ENCODE results near the gene PTPRD. TPM values are rescaled to one million over a fixed set of nuclear protein-coding genes. Genes with fewer than 3 reads are reported as not detected.

The PTPRD gene
- total RNA-seq, 1 donor from 2014 or later, result 532 TPM

DNA sequence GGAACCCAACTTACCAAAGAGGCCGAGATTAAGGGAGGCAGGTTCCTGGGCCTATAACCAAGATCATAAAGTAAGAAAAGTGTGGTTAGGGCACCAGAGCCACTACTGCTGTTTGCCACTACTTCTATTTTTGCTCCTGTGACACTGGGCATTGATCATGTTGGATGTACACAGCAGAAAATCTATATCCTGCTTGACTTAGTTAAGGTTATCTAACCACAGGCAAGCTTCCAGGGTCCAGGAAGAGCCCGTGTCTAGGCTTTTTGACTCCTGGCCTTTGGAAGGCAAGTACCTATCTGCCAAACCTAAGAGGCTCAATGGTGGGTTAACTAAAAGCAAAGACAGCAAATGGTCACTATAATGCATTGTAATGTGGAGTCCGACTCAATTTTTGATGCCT is 2315.8 kb downstream of the PTPRD start:
- DNase-seq, result no peak
- Mint-ChIP-seq H3K27ac (ENCODE audit: unreplicated experiment) (no peak overlapping the region), H3K4me3 (ENCODE audit: unreplicated experiment) (no peak overlapping the region), H3K27me3 (ENCODE audit: unreplicated experiment) (no peaks in the 10 kb centered on the region), H3K4me1 (ENCODE audit: low read depth, unreplicated experiment) (no peaks in the 10 kb centered on the region), H3K9me3 (ENCODE audit: unreplicated experiment) (no peaks in the 10 kb centered on the region), H3K36me3 (ENCODE audit: unreplicated experiment) (no peaks in the 10 kb centered on the region)
- TF ChIP-seq, protein P1, sequence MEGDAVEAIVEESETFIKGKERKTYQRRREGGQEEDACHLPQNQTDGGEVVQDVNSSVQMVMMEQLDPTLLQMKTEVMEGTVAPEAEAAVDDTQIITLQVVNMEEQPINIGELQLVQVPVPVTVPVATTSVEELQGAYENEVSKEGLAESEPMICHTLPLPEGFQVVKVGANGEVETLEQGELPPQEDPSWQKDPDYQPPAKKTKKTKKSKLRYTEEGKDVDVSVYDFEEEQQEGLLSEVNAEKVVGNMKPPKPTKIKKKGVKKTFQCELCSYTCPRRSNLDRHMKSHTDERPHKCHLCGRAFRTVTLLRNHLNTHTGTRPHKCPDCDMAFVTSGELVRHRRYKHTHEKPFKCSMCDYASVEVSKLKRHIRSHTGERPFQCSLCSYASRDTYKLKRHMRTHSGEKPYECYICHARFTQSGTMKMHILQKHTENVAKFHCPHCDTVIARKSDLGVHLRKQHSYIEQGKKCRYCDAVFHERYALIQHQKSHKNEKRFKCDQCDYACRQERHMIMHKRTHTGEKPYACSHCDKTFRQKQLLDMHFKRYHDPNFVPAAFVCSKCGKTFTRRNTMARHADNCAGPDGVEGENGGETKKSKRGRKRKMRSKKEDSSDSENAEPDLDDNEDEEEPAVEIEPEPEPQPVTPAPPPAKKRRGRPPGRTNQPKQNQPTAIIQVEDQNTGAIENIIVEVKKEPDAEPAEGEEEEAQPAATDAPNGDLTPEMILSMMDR (IDR thresholded peaks at IDR 0.05; ENCODE audit: partially characterized antibody, unreplicated experiment), result no peak

DNA sequence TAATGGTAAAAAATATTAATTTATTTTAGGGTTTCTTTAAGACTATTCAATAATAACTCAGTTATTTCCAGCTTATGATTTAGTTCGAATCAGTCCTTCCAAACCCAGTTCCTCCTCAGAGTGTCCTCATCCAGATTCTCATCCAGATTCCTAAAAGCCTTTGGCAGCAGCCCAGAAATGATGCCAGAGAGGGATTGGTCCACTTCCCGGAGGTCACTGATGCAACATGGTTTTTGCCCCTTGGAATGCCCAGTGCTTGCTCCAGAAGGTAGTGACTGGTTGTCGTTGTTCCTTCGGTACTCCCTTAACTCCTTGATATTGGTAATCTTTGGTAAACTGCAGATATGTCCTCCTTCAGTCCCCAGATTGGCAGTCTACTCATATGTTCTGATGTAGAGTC is 2320.1 kb downstream of the PTPRD start:
- Mint-ChIP-seq H3K9me3 (ENCODE audit: unreplicated experiment) (no peaks in the 10 kb centered on the region), H3K4me3 (ENCODE audit: unreplicated experiment) (no peak overlapping the region), H3K27ac (ENCODE audit: unreplicated experiment) (no peak overlapping the region), H3K36me3 (ENCODE audit: unreplicated experiment) (no peaks in the 10 kb centered on the region), H3K27me3 (ENCODE audit: unreplicated experiment) (no peaks in the 10 kb centered on the region), H3K4me1 (ENCODE audit: low read depth, unreplicated experiment) (no peaks in the 10 kb centered on the region)
- no peak for DNase-seq
- TF ChIP-seq, protein P1 (IDR thresholded peaks at IDR 0.05; ENCODE audit: partially characterized antibody, unreplicated experiment), result no peak

DNA sequence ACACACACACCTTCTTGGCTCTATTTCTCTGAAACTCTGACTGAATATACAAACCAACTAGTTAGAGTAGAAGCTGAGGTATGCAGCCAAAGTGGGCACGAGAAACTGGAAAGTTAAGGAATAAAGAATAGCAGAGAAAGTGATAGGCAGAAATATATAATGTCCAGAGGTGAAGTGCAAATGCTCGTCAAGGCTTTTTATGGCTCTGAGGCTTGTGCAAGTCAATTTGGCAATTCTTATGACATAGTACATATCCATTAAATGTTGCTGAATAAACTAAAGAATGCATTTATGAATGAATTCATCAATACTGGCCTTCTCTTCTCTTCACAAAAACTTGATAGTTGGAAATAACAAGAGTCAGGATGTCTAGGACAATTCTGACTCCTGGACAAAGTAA is 2323.1 kb downstream of the PTPRD start:
- H3K4me3 Mint-ChIP-seq (ENCODE audit: unreplicated experiment), result no peak overlapping the region
- peaks cover 4% of the 10 kb centered on the region for H3K36me3 Mint-ChIP-seq (ENCODE audit: unreplicated experiment)
- TF ChIP-seq, protein P1 (IDR thresholded peaks at IDR 0.05; ENCODE audit: partially characterized antibody, unreplicated experiment), result no peak
- peaks cover 5% of the 10 kb centered on the region for H3K4me1 Mint-ChIP-seq (ENCODE audit: low read depth, unreplicated experiment)
- H3K27me3 Mint-ChIP-seq (ENCODE audit: unreplicated experiment), result no peaks in the 10 kb centered on the region
- H3K9me3 Mint-ChIP-seq (ENCODE audit: unreplicated experiment), result peaks cover 2% of the 10 kb centered on the region
- DNase-seq, result no peak
- H3K27ac Mint-ChIP-seq (ENCODE audit: unreplicated experiment), result no peak overlapping the region

DNA sequence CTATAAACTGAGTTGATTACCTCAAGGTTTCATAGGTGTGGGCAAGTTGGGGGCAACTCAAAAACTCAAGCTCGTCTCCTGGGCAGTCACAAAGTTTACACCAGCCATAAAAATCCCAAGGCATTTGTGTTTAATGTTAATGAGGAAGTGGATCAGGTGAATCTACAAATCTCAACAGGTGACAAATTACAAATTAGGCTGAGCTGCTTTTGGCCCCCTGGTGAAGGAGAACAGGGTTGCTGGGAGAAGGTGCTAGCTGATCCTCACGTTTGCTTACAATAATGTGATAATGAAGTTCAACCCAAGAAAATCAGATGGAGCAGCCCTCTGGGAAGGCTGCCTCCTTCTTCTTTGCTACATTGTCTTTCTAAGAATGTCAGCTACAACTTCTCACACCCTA is 2324.8 kb downstream of the PTPRD start:
- H3K4me3 Mint-ChIP-seq (ENCODE audit: unreplicated experiment), result no peak overlapping the region
- H3K4me1 Mint-ChIP-seq (ENCODE audit: low read depth, unreplicated experiment), result peaks cover 8% of the 10 kb centered on the region
- no peak overlapping the region for H3K27ac Mint-ChIP-seq (ENCODE audit: unreplicated experiment)
- TF ChIP-seq, protein P1 (IDR thresholded peaks at IDR 0.05; ENCODE audit: partially characterized antibody, unreplicated experiment), result no peak
- no peaks in the 10 kb centered on the region for H3K27me3 Mint-ChIP-seq (ENCODE audit: unreplicated experiment)
- peaks cover 2% of the 10 kb centered on the region for H3K9me3 Mint-ChIP-seq (ENCODE audit: unreplicated experiment)
- DNase-seq, result no peak
- peaks cover 4% of the 10 kb centered on the region for H3K36me3 Mint-ChIP-seq (ENCODE audit: unreplicated experiment)

DNA sequence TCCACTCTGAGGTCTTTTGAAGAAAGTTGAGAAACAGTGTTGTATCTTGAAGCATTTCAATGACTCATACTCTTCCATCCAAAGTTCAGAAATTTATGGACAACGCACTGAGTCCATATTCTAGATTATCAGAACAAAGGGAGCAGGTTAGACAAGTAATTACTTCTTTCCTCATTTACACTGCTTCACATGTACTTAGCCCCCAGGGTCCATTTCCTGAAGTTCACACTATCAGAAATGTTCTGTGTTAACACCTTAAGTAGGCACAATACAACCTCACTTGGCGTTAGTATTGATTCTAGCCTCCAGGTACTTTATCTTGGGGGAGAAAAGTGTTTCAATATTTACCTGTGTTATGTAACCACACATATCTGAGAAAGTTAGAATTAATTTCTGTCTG is 2325.3 kb downstream of the PTPRD start:
- H3K4me3 Mint-ChIP-seq (ENCODE audit: unreplicated experiment), result no peak overlapping the region
- H3K36me3 Mint-ChIP-seq (ENCODE audit: unreplicated experiment), result peaks cover 4% of the 10 kb centered on the region
- no peak overlapping the region for H3K27ac Mint-ChIP-seq (ENCODE audit: unreplicated experiment)
- DNase-seq, result no peak
- peaks cover 13% of the 10 kb centered on the region for H3K4me1 Mint-ChIP-seq (ENCODE audit: low read depth, unreplicated experiment)
- no peaks in the 10 kb centered on the region for H3K27me3 Mint-ChIP-seq (ENCODE audit: unreplicated experiment)
- H3K9me3 Mint-ChIP-seq (ENCODE audit: unreplicated experiment), result peaks cover 2% of the 10 kb centered on the region
- TF ChIP-seq, protein P1 (IDR thresholded peaks at IDR 0.05; ENCODE audit: partially characterized antibody, unreplicated experiment), result no peak
